ENCODE results near the gene NUP210L.
A peak's percentile ranks its signal among the peaks of the same experiment; 100 is the strongest.

Gene NUP210L

DNA sequence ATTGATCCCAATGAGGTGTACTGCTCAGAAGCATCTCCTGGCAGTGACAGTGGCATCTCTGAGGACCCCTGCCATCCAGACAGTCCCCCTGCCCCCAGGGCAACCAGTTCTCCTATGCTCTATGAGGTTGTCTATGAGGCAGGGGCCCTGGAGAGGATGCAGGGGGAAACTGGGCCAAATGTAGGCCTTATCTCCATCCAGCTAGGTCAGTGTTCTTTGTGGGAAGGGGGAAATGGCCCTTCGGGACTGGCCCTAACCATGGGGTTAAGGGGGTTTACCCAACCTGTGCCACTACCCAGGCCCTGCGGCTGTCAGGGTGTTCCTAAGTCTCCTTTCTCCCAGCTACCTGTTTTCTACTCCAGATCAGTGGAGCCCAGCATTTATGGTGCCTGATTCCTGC, 185.9 kb downstream of the NUP210L start:
- FAIRE-seq (no peak), DNase-seq (ENCODE audit: insufficient read length, low spot score) (no peak)

DNA sequence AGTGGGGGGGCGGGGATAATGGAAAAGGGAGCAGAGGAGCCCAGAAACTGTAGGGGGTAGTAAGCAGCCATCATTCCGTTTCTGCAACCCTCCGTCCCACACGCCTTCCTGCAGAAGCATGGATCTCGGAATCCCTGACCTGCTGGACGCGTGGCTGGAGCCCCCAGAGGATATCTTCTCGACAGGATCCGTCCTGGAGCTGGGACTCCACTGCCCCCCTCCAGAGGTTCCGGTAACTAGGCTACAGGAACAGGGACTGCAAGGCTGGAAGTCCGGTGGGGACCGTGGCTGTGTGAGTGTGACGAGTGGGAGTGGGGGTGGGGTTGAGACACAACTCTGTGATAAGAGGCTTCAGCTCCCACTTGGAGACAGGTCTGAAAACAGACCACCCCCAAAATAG, 186.5 kb downstream of the NUP210L start:
- FAIRE-seq (no peak), DNase-seq (ENCODE audit: insufficient read length, low spot score) (no peak)

DNA sequence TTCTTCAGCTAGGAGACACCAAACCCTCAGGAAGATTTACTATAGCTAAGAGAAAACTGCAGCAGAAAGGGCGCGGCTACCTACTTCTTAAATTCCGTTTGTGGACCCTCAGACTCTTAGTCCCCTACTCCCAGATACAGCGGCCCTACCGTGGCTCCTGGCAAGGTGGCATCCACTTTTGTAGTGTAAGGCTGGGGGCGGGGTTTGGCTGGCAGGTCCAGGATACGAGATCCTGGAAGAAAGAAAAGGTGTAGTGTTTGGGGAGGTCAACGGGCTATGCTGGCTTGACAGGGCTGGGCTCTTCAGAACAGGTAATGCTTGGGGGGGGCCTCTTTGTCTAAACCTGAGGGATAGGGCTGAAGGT, 186.9 kb downstream of the NUP210L start:
- DNase-seq (ENCODE audit: insufficient read length, low spot score) (no peak), FAIRE-seq (no peak)

DNA sequence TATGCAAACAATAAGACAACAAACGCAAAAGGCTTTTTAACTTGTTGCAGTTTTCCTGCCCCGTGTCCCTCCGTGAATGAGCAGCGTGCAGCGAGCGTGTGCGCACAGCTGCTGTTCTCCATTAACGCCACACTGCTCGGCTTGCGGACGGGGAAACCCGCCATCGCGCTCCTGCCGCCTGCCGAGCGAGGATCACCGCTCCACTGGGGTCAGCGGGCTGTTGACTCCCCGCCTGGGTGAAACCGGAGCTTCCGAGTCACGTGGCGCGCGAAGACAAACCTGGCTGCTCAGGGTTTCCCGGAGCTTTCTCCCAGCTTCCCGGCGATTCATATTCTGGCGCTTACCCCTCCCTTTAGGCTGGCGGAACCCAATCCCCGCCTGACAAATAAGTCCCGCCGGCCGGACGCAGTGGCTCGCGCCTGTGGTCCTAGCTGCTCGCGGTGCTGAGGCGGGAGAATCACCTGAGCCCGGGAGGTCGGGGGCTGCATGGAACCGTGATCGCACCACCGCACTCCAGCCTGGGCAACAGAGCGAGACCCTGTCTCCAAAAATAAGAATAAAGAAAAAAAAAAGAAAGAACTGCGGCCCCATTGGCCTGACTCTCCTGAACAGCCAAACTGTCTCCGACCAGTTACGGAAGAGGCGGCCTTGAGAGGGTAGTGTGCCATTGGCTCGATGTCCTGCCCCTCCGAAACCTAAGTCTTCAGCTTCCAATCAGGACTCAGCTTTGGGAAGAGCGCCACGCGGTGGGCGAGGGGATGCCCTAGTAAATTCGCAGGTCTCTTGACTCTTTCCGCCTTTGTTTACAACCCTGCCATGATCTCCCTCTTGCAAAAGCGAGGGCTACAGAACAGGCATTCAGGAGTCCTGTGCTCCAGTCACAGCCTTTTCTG, 187.5 kb downstream of the NUP210L start, which contains the start of gene CREB3L4:
CREB3L4 (plus strand) TSS at position 796 of the 893 bp plus-strand sequence. CDS start 624 bp downstream, outside the sequence.
- FAIRE-seq (no peak), DNase-seq (ENCODE audit: insufficient read length, low spot score) (peak; percentile 88)

DNA sequence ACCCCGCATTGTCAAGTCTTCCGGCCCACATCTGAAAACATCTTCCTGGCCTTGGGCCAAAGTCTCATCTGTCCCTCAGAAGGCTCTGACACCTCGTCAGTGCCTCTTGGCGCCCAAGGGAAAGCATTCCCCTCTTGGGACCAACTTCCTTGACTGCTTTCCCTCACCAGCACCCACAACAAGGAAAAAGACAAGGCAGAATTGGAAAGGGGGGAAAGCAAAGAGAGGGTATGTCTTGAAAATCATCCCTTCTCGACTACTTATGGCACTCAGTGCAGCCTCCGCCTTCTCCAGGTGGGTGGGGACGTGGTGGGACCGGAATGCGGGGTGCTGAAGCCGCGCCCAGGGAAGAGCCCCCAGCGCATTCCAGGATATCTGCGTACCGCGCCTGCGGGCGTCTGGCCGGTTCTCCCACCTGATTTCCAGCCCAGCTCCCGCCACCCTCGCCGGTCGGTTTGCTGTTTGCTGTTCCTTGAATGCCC, 191.0 kb downstream of the NUP210L start:
- DNase-seq (ENCODE audit: insufficient read length, low spot score): peak; percentile 58
- no peak for FAIRE-seq

DNA sequence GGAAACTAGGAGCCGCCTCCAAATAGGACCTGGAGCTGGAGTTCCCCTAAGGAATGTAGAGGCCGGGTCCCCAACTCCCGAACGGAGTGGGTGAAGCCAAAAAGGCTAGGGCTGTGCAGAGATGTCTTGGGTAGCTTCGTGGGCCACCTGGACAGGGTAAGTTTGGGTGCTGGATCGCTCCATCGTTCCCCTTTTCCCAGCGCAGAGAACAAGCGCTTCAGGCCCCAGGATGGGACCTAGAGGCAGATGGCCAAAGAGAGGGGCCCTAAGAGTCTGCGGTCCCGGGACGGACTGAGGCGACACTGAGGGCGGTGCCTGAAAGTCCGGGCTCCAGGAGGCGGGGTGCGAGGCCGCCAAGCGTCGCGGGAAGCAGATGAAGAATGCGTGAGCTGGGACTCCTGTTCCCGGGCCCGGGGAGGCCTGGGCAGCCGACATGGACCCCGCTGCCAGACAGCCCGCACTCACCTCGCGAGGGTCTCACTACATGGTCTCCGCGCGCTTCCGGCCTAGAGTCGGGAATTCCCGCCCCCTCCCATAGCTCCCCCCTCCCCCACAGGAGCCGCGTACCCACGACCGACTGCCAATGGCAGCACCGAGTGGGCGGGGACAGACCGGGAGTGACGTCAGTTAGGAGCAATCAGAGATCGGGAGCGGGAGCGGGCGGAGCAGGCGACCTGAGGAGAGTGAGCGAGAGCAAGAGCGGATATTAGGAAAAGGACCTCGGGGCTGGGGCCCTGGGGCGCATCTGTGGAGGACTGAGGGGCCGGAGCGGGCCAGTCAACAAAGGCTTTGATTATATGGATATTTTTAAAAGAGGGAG, 191.6 kb downstream of the NUP210L start, which contains the start of gene SLC39A1:
SLC39A1 (minus strand) TSS at position 508 of the 820 bp plus-strand sequence. CDS start 822 bp downstream, outside the sequence.
- DNase-seq (ENCODE audit: insufficient read length, low spot score): peak; percentile 89
- FAIRE-seq: peak; percentile 79

DNA sequence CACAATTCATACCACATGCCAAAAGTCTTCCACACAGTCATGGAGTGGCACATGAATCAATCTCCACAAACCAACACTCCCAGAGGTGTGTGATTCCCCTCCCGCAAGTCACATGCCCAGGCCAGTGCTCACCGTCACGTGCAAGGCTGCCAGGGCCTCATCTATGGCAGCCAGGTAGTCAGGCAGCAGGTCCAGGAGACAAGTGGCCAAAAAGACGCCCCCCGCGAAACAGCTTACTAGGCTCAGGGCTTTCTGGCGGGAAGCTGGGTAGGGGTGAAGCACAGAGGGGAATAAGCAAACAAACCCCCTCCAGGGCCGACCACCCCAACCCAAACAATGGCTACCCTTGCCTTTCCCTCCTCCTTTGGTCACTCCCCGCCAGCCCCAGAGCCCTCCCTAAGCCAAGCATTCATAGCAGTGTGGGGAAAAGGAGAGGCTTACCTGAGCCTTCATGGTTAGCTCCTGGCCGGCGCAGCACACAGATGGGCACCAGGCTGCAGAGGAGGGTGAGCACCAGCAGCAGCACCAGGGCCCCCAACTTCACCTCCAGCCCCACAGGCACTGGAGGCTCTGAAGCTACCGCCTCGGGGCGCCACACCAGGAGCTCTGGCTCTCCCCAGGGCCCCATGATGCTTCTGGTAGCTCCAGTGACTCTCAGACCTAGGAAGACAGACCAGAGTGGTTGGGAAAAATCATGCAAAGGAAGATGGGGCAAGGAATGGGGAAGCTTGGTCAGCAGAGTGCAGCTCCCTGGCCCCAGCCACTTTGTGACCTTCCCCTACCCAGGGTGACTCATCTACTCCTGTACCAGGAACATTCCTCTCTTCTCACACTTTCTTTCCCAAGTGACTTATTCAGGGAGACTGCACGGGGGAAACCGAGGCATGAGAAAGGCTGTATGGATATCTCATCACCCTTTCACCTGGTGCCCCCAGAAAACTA, 192.5 kb downstream of the NUP210L start:
- FAIRE-seq: no peak

DNA sequence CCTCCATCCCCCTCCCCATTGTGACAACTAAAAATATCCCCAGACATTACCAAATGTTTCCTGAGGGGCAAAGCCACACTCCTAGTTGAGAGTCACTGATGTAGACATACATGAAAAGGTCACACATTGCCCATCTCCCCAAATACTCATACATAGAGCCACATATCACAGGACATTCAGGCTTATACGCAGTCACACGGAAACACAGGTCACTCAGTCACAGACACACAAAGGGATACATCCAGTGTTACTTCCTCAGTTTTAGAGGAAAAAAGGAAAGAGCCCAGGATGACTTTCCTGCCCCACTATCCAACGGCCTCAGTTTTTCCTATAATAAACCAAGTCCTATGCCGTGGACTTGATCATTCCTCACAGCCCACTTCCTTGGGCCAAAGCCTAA, 193.5 kb downstream of the NUP210L start:
- FAIRE-seq (no peak), DNase-seq (ENCODE audit: insufficient read length, low spot score) (no peak)

More for the DNA sequence above, 192.5 kb downstream of the NUP210L start:
- no peak for DNase-seq (ENCODE audit: insufficient read length, low spot score)

DNA sequence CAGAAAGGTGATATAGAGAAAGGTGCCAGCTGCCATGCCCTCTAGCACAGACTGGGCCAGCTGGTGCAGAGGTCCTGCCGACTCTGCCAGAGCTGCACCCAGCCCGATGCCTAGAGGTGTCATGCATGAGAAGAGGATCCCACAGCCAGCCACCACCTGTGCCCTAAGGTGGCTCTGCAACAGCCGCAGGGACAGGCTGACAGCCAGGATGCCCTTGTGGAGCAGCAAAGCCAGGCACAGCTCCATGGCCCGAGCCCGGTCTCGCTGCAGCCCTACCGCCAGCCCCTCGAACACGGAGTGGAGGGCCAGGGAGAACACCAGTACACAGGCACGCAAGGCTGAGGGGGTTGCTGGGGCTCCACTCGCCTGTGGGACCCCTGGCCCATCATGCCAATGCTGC, 194.7 kb downstream of the NUP210L start:
- FAIRE-seq (no peak), DNase-seq (ENCODE audit: insufficient read length, low spot score) (no peak)

DNA sequence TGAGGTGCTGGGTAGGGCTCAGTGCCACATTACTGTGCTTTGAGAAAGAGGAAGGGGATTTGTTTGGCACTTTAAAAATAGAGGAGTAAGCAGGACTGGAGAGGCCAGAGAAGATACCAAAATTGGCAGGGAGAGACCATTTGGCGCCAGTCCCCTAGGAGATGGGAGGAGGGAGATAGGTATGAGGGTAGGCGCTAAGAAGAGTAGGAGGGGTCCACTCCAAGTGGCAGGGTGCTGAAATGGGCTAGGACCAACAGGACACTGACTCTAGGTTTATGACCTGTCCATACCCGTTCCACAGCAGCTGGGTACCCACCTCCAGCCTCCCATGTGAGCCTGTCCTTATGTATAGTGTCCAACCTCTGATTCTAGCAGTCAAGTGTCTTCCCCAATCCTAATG, 195.4 kb downstream of the NUP210L start:
- DNase-seq (ENCODE audit: insufficient read length, low spot score) (no peak), FAIRE-seq (no peak)

DNA sequence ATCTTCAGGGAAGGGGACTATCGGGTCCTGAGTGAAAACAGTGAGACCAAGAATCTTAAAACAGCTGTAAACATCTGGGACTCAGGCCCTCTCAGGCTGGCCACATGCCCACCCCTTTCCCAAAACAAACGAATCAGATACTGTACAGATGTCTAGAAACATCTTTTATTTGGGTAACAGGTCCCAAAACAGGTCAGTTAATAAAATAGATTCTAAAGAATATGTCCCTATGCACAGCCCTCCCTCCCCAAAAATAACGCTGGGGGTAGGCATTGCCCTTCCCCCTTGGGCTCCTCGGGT, 196.0 kb downstream of the NUP210L start:
- no peak for DNase-seq (ENCODE audit: insufficient read length, low spot score)
- FAIRE-seq: no peak

DNA sequence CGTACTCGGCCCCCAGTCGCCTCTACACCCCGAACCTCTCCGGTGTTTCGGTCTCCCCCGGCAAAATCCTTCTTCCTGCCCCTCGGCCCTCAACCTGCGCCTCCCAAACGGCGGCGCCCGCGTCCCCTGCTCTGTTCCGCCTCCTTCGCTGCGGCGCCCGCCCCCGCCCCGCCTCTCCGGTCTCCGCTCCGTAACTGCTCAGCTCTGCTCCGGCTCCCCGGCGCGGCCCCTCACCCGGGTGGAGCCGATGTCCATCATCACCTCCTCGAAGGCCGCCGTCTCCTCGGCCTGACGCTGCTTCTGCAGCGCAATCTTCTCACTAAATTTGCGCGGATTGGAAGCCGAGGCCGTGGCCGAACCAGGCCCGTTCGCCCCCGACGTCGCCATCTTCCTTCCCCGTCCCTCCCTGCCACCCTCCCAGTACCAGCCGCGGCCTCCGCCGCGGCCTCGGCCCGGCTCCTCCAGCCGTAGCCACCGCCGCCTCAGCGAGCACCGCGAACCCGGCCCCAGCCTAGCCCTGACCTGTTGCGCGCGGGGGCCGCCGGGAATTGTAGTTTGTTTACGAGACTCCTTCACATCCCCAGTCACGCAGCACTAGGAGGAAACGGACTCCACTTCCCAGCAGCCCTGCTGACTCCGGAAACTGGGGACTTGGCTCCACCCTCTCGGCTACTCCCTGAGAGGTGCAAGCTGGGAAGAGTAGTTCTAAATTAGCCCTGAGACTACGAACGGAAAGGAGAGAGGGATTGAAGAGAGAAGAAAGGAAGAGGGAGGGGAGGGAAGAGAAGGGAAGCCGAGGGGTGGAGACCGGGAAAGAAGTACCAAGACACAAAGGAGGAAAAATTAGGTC, 196.5 kb downstream of the NUP210L start, which contains the start of gene CRTC2:
CRTC2 (minus strand) TSS at position 502 of the 850 bp plus-strand sequence; CDS start at position 387, 115 bp downstream.
- DNase-seq (ENCODE audit: insufficient read length, low spot score) (peak; percentile 95), FAIRE-seq (peak; percentile 66)

DNA sequence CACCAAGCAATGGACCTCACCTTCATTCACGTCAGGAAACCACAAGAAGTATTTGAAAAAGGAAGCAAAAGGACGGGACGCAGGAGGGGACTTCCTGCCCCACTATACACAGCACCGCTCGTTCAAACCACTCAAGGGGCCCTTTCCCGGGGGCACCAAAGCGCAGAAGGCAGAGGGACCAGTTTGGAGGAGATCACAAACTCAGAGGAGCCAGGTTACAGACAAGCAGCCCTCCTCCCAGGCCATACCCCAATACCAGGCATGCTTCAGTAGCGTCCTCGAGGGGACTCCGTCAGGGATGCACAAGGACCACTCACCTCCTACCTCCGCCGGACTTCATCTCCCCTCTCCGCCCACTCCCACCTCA, 197.1 kb downstream of the NUP210L start:
- DNase-seq (ENCODE audit: insufficient read length, low spot score): no peak
- FAIRE-seq: no peak

DNA sequence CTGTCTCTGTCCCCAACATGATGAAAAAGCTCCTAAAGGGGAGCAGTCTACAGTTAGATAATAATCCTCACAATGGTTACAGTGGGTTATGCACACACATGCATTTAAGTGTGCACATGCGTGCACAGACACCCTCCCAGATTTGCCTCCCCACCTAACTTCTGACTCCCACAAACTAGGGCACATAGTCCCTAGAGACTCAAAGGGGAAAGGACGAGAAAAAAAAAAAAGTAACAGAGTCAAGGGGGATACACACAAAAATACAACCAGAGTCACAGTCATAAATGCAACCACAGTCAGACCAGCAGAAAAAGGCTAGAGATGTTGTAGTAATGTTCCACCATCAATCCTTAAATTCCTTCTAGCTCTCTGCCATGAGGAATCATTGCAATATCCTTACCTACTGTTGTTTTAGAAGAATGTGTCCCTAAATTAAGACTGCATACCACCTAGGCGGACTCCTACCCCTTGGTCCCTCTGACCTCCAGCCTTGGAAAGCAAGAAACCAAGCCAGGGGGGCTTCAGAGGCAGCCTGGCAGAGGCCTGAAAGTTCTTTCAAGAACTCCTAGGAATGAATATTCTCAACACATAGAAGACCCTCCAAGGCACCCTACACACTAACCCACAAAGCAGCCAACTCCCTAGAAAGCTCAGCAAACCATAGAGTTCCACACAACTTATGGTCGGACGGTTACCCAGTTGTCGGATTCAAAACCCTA, 197.7 kb downstream of the NUP210L start:
- DNase-seq (ENCODE audit: insufficient read length, low spot score) (no peak), FAIRE-seq (no peak)

DNA sequence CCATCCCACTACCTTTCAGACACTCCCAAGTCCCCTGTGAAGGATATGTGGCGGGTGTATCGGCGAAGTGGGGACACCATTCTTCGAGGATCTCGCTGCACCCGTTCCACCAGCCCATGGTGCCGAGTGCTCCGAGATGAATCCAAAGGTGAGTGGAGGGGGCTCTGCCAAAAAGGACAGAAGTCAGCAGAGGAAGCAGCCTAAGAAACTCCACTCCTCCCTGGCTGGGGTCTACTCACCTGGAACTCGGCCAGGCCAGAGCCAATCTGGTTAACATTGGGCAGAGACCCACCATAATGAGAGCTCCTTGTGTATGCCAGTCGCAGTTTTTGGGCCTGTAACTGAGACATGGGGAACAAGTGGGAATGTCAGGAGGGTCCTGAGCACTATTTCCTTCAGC, 200.0 kb downstream of the NUP210L start:
- no peak for DNase-seq (ENCODE audit: insufficient read length, low spot score)
- no peak for FAIRE-seq

DNA sequence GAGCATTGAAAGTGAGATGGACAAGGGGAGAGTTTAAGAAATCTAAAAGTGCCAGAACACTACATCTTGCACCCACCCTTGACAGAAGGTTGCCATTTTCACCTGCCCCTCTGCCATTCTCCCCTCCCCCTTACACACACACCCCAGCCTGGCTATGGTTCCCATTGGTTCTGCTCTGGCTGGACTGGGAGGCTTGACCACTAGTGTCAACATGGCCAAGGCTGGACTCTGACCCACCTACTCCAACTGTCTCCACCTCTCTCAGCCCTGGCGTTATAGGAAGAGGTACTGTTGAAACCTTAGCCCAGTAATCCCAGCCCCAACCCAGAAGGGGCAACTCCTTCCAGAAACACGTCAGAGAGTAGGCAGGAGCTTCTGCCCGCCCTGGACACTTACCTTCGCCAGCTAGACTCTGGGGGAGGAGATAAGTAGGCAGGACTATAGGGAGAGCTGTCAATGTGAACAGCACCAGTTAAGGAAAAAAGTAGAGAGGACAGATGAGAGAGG, 201.0 kb downstream of the NUP210L start:
- DNase-seq (ENCODE audit: insufficient read length, low spot score): no peak
- no peak for FAIRE-seq

DNA sequence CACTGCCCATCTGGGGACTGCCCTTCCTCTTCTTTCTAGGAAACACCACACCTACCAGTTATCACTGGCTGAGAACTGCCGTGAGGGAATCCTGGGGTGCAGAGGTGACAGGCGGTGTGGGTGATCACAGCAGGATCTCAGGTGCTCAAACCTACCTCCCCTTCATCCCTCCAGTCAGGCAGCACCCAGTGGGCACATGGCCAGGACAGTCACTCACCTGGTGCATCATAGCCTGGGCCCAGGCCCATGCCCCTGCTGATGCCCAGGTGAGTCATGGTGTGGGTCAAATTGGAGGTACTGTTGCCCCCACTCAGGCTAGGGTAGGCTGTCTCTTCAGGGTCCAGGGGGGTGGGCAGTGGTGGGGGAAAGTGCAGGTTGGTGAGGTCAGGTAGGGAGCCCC, 203.1 kb downstream of the NUP210L start:
- DNase-seq (ENCODE audit: insufficient read length, low spot score) (no peak), FAIRE-seq (no peak)

DNA sequence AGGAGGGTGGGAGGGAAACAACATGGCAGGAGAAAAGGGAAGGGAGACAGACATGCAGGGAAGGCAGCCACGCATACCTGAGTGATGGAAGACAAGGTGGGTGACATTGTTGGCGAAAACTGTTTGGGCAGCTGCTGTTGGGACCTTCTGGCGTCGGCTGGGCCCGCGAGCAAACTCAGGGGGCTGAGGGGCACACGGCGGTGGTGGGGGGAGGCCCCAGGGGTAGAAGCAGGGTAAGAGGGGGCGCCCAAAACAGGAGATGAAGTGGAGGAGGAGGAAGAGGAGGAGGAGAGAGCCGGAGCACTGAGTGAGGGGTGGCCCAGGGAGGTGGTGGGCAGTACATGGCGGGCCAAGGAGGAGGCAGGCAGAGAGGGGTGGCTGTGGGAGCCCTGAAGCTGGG, 203.7 kb downstream of the NUP210L start:
- DNase-seq (ENCODE audit: insufficient read length, low spot score) (no peak), FAIRE-seq (no peak)

Measured in HTR-8/SVneo (cell line).